ENCODE measurements around the gene HES5.

DNA sequence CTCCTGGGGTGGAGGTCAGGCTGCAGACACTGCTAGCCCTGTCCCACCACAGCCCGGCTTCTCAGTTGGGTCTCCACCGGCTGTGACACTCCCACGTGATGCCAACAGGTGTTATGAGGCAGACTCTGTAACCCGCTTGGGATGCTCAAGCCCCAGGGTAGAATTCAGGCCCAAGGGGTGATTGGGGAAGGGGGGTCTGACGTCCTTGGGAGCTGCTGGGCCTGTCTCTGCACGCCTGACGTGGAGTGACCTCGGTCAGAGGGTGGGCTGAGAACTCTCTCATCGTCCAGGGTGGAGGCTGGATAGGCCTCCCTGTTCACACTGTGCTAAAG lies 7.7 kb upstream of the HES5 start:
- TF ChIP-seq GATA3 (IDR thresholded peaks at IDR 0.05; ENCODE audit: low read depth, low read length) (no peak), GATA2 (IDR thresholded peaks at IDR 0.05; ENCODE audit: low read depth, low read length) (no peak)

Measured in SH-SY5Y (cell line).